Stimulated activated CD4-positive, alpha-beta T cell treated with anti-CD3 and anti-CD28 coated beads, Interleukin-4, amount 100 ng/mL, for 1 hour (primary cell): ENCODE measurements around the gene ZNF521.

Experiments used
- DNase-seq: peaks from one replicate; pipeline ENCODE4 v3.0.0-alpha.2; 2020

Gene ZNF521

GRCh38 chr18:25335062-25335461 is 16.9 kb downstream of the ZNF521 start:
- no peak for DNase-seq

GRCh38 chr18:25334588-25334987 is 17.4 kb downstream of the ZNF521 start:
- DNase-seq = no peak

- DNase-seq = no peak
Observed at GRCh38 chr18:25332002-25332401, 20.0 kb downstream of the ZNF521 start.

- no peak for DNase-seq
Observed at GRCh38 chr18:25329783-25330182, 22.2 kb downstream of the ZNF521 start.

- DNase-seq = no peak
Observed at GRCh38 chr18:25327584-25327983, 24.4 kb downstream of the ZNF521 start.

- no peak for DNase-seq
Observed at GRCh38 chr18:25326361-25326952, 25.5 kb downstream of the ZNF521 start.

- no peak for DNase-seq
Observed at GRCh38 chr18:25322806-25323205, 29.2 kb downstream of the ZNF521 start.

GRCh38 chr18:25316381-25317018 is 35.5 kb downstream of the ZNF521 start:
- DNase-seq = no peak

GRCh38 chr18:25314838-25315190 is 37.2 kb downstream of the ZNF521 start:
- no peak for DNase-seq

- no peak for DNase-seq
Observed at GRCh38 chr18:25314151-25314837, 37.7 kb downstream of the ZNF521 start.

GRCh38 chr18:25313268-25313667 is 38.7 kb downstream of the ZNF521 start:
- no peak for DNase-seq

GRCh38 chr18:25310045-25310444 is 41.9 kb downstream of the ZNF521 start:
- no peak for DNase-seq

- DNase-seq = no peak
Observed at GRCh38 chr18:25308381-25308780, 43.6 kb downstream of the ZNF521 start.

- no peak for DNase-seq
Observed at GRCh38 chr18:25307192-25307591, 44.8 kb downstream of the ZNF521 start.

GRCh38 chr18:25306671-25307070 is 45.3 kb downstream of the ZNF521 start:
- DNase-seq = no peak

GRCh38 chr18:25305584-25305983 is 46.4 kb downstream of the ZNF521 start:
- no peak for DNase-seq

GRCh38 chr18:25300492-25300891 is 51.5 kb downstream of the ZNF521 start:
- DNase-seq = no peak

- no peak for DNase-seq
Observed at GRCh38 chr18:25299426-25300300, 52.3 kb downstream of the ZNF521 start.

- no peak for DNase-seq
Observed at GRCh38 chr18:25298853-25299274, 53.1 kb downstream of the ZNF521 start.

GRCh38 chr18:25295624-25296138 is 56.3 kb downstream of the ZNF521 start:
- DNase-seq = no peak

- no peak for DNase-seq
Observed at GRCh38 chr18:25291150-25291549, 60.8 kb downstream of the ZNF521 start.

- no peak for DNase-seq
Observed at GRCh38 chr18:25289001-25289631, 62.9 kb downstream of the ZNF521 start.
